Forelimb muscle (tissue), 1 donor: ENCODE data around the gene DIS3L2. TPM values are rescaled to one million over a fixed set of nuclear protein-coding genes. Genes with fewer than 3 reads are reported as not detected.
"Not testable (repeated sequence)": the region's sequence is repeated elsewhere in the genome, so short reads cannot be mapped to it uniquely, and the experiment has no call there.

ENCODE experiments used
- DNase-seq: peaks from one replicate; pipeline ENCODE4 v3.0.0-alpha.2; 2013; ENCODE audit warnings: low read depth
- polyA plus RNA-seq: library from polyadenylated mRNA; unstranded; fragments of 120-200 nt; gene quantifications from one replicate; pipeline ENCODE4 v1.2.1, GENCODE V29; 2013; ENCODE audit not compliant: insufficient read length

DIS3L2 gene
- polyA plus RNA-seq, 1 donor: 21.1 TPM

GRCh38 chr2:232367016-232367415 lies 405.5 kb downstream of the DIS3L2 start:
- DNase-seq: no peak

- no peak for DNase-seq
These were observed 406.2 kb downstream of the DIS3L2 start for GRCh38 chr2:232367591-232368233.

DNA sequence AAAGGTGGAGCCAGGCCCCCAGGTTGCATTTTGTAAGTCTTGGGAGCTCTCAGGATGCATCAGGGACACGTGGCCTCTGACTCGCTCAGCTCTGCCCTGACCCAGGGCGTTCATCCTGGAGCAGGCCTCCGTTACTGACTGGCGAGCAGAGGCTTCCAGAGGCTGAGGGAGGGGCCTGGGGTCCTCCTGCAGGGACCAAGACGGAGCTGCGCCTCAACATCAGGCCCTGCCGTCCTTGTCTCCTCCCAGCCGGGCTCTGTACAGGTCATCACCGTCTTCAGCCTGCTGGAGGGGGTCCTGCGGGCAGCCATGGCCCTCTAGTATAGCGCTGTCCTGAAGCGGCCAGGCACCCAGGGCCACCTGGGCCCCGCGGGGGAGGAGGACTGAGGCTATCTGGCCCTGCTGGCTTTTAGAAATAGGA lies 406.8 kb downstream of the DIS3L2 start:
- no peak for DNase-seq

- no peak for DNase-seq
These were observed 407.8 kb downstream of the DIS3L2 start for GRCh38 chr2:232369126-232369951.

- DNase-seq: not testable (repeated sequence)
These were observed 408.5 kb downstream of the DIS3L2 start for GRCh38 chr2:232370007-232370406.

GRCh38 chr2:232372231-232373208 lies 411.0 kb downstream of the DIS3L2 start:
- no peak for DNase-seq

- no peak for DNase-seq
These were observed 412.8 kb downstream of the DIS3L2 start for GRCh38 chr2:232374356-232374755.

DNA sequence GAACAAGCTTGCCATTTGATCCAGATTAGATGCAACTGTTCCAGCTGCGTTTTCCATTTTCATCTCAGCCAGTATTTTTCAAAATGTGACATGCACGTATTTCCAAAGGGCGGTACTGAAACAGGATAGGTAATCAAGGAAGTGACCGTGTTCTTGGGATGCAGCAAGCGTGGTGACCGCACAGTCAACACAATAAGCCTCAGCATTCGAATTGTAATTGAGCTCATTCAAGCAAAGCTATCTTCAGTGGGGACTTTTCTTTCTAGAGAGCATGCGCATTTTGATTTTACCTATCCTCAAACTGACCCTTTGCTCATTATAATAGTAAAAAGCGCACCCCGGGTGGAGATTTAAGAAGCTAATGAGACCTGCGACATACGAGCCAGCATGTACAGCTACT lies 413.7 kb downstream of the DIS3L2 start:
- DNase-seq: no peak

GRCh38 chr2:232376260-232376659 lies 414.7 kb downstream of the DIS3L2 start:
- no peak for DNase-seq

DNA sequence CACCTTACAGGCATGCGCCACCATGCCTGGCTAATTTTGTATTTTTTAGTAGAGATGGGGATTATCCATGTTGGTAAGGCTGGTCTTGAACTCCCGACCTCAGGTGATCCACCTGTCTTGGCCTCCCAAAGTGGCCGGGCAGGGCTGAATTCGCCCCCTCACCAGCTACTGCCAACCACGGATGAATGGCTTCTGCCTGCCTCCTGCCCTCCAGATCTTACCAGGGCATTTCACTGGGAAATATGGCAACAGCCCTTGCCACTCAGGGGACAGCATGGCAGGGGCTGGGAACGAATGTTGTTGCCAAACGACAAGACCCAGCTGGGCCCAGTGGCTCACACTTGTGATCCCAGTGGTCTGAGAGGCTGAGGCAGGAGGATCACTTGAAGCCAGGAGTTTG lies 415.2 kb downstream of the DIS3L2 start:
- no peak for DNase-seq

- no peak for DNase-seq
These were observed 415.8 kb downstream of the DIS3L2 start for GRCh38 chr2:232377319-232377718.

DNA sequence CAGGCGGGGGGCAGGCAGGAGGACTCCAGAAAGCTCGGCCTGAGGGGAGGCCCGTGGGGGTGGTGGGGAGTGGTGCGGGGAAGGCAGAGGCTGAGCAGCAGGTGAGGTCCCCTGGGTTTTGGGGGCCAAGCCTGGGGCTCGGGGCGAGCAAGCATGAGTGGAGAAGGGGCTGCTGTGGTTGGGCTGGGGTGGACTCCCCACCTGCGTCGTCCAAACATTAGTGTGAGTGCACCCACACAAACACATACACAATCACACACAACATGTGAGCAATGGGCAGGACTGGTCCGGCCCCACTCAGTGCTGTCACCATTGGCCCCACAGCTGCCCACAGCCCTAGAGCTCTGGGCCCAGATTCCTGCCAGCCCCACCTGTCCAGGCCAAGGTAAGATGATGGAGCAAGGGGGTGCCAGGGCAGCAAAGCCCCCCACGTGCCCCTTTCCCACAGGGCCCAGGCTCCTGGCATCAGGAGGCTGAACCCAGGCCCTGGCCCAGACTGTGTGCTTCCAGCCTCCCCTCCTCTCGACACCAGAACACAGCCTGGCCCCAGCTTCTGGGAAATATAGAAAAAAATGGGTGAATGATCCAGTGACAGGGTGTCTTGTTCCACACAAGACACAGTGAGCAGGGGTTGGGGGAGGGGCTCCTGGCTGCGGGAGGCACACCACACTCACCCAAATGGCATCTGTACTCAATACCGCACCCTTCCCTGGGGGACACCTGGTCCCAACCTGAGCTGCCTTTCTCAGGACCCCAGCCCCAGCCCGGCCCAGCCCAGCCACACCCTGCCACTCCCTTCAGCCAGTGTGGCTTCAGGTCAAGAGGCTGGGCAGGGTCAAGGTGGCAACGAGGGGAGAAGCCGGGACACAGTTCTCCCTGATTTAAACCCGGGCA lies 416.6 kb downstream of the DIS3L2 start:
- DNase-seq: no peak

DNA sequence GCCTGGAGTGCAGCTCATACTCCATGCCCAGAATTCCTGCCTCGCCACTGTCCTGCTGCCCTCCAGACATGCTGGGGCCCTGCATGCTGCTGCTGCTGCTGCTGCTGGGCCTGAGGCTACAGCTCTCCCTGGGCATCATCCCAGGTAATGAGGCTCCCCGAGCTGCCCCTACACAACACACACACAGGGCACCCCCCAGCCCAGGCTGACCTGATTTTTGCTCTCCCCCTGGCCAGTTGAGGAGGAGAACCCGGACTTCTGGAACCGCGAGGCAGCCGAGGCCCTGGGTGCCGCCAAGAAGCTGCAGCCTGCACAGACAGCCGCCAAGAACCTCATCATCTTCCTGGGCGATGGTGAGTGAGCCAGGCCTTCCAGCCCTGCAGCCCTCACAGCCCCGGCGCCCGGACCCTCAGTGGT lies 417.2 kb downstream of the DIS3L2 start, which contains the start of gene ALPP:
TSS of gene ALPP (plus strand) at position 17 of the 417 bp plus-strand sequence. CDS start at position 69, 52 bp downstream.
- not testable (repeated sequence) for DNase-seq

GRCh38 chr2:232379610-232380590 lies 418.4 kb downstream of the DIS3L2 start:
- DNase-seq: not testable (repeated sequence)

GRCh38 chr2:232381204-232382031 lies 419.9 kb downstream of the DIS3L2 start:
- not testable (repeated sequence) for DNase-seq

- DNase-seq: no peak
These were observed 421.1 kb downstream of the DIS3L2 start for GRCh38 chr2:232382331-232383225.

- no peak for DNase-seq
These were observed 423.0 kb downstream of the DIS3L2 start for GRCh38 chr2:232384466-232384865.
